ENCODE measurements around the gene TMA7. TPM values are rescaled to one million over a fixed set of nuclear protein-coding genes. Genes with fewer than 3 reads are reported as not detected.

TMA7 gene
- total and polyA plus RNA-seq, 11 donors: 177 to 733 (median 205) TPM

- H3K4me1 ChIP-seq: peaks cover 0 to 11% (median 2%) of the 10 kb centered on the region in 12 donors
- intact Hi-C loops (cut with DNase I): loop anchor here in 4 of 10 donors (1.0 to 10.0 kb wide), 4 partner anchors 29 to 144 kb away; no protein-coding TSS in a partner anchor
- H3K4me3 ChIP-seq: no peak overlapping the region
Observed at GRCh38 chr3:48403533-48404439, 36.3 kb upstream of the TMA7 start.

DNA sequence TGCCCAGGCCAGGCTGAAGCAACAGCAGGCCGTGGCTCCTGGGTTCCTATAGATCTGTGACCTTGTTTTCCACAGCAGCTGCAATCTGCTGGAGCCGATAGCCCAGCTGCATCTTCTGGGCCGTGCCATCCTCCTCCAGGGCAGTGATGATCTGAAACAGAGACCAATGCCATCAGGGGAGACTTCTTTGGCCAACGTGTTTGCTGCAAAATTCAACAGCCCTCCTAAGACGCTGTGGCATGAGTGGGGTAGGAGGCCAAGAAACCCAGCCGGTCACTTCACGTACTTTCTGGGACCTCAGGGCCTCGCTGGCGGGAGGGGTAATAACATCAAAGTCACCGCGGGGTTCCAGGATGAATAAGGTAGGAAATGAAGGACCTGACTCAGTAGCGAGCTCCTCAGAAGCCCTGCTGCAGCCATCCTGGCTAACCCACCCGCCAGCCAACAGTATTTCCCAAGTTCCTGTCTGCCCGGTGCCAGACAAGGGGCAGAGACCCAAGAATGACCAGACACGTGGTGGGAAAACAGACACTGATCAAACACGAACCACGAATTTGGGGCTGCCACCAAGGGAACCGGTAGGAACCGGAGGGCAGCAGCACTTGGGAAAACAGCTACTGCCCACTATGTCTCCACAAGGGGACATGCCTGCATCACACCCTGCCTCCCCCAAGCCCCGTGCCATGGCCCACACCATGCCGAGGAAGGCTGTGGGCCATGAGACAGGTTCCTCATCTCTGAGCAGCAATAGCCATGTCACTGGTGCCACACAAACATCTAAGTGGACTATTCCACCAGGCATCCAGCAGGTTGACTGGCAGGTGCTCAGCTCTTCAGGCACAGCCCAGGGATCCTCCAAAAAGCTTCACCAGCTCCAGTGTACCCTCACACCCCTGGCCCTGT lies 35.4 kb upstream of the TMA7 start:
- Histone ChIP-seq H3K4me1 (peaks cover 0 to 11% (median 2%) of the 10 kb centered on the region in 12 donors), H3K27me3 (no peaks in the 10 kb centered on the region), H3K36me3 (peaks cover 0 to 62% (median 45%) of the 10 kb centered on the region in 9 donors), H3K4me3 (no peak overlapping the region), H3K27ac (peak overlapping the region in 1 of 12 donors; percentile 86), H3K9me3 (no peaks in the 10 kb centered on the region)
- intact Hi-C loops (cut with DNase I): loop anchor here in 3 of 10 donors (5.0 to 10.0 kb wide), 2 partner anchors 130 to 143 kb away; no protein-coding TSS in a partner anchor
- DNase-seq (peak in 2 of 5 donors; percentile 21 to 39), ATAC-seq (no peak)
- WGBS, 4 donors: 84 to 87% (median 86%) methylated on average over 21 of the region's 21 CpGs
- TF ChIP-seq POLR2A (IDR thresholded peaks at IDR 0.05) (no peak), CTCF (IDR thresholded peaks at IDR 0.05) (no peak)

More at GRCh38 chr3:48403533-48404439, 36.3 kb upstream of the TMA7 start:
- WGBS, 4 donors: 79 to 89% (median 82%) methylated on average over 8 to 15 of the region's 15 CpGs
- Histone ChIP-seq H3K9me3 (no peaks in the 10 kb centered on the region), H3K27ac (peak overlapping the region in 2 of 12 donors; percentile 65 to 86), H3K27me3 (no peaks in the 10 kb centered on the region), H3K36me3 (peaks cover 0 to 53% (median 37%) of the 10 kb centered on the region in 9 donors)
- TF ChIP-seq POLR2A (IDR thresholded peaks at IDR 0.05): no peak
- TF ChIP-seq CTCF (IDR thresholded peaks at IDR 0.05): no peak
- peak in 2 of 5 donors; percentile 13 to 44 for DNase-seq
- no peak for ATAC-seq

DNA sequence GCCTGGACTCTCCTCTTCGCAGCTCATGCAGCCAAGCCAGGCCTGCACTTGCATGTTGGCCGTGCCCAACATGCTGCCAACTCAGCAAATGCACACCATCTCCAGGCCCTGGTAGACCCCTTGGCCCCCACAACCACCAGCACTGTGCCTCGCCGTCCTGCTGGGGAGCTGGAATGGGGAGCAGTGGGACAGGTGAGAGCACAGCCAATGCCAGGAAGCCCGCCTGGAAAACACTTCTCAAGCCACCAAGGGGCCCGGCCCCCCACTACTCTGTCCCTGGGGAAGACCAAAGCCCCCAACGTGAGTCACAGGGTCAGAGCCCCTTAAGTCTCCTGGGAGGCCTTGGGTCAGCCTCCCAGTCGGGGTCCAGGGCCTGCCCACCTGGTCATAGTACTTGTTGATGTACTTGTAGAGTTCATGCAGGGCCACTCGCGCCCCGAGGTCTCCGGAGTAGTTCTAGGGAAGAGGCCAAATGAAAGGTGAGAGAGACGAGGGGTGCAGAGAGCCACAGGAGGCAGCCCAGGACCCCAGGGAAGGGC lies 34.6 kb upstream of the TMA7 start:
- TF ChIP-seq POLR2A (IDR thresholded peaks at IDR 0.05) (no peak), CTCF (IDR thresholded peaks at IDR 0.05) (no peak)
- Histone ChIP-seq H3K27ac (peak overlapping the region in 1 of 12 donors; percentile 86), H3K36me3 (peaks cover 0 to 69% (median 52%) of the 10 kb centered on the region in 9 donors), H3K4me3 (no peak overlapping the region), H3K9me3 (no peaks in the 10 kb centered on the region), H3K4me1 (peaks cover 0 to 11% (median 2%) of the 10 kb centered on the region in 12 donors), H3K27me3 (no peaks in the 10 kb centered on the region)
- DNase-seq: peak in 3 of 5 donors; percentile 18 to 48 (median 44)
- ATAC-seq: no peak
- intact Hi-C loops (cut with DNase I): loop anchor here in 1 of 10 donors (10.0 kb wide), 1 partner anchor 131 kb away; no protein-coding TSS in a partner anchor
- WGBS, 4 donors: 80 to 86% (median 85%) methylated on average over 8 to 13 of the region's 13 CpGs

All from heart left ventricle (tissue), 16 donors.